GM21737 (cell line): ENCODE results near the gene PHF20.
"Not testable (repeated sequence)": the region's sequence is repeated elsewhere in the genome, so short reads cannot be mapped to it uniquely, and the experiment has no call there.

Experiments used
- ATAC-seq: cut with Tn5 transposase; IDR thresholded peaks from one replicate; pipeline ENCODE4 v1.9.1; 2021; ENCODE audit warnings: mild to moderate bottlenecking, moderate library complexity; ENCODE audit not compliant: unreplicated experiment

PHF20 gene

GRCh38 chr20:35882427-35883161 lies 110.8 kb downstream of the PHF20 start:
- ATAC-seq: not testable (repeated sequence)

- no peak for ATAC-seq
Observed at GRCh38 chr20:35883336-35883777, 111.5 kb downstream of the PHF20 start.

- ATAC-seq: no peak
Observed at GRCh38 chr20:35883778-35884540, 112.1 kb downstream of the PHF20 start.

DNA sequence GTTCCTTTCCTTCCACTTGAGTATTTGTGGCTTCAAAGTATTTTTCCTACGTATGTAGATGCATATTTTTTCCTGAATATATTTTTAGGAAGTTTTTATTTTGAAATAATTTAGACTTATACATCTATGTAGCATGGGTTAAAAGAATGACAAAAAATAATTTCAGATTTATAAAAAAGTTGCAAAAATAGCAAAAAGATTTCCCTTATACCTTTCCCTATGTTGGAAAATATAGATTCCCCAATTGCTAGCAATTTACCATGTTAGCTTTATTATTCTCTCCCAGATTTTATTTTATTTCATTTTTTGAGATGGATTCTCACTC lies 112.7 kb downstream of the PHF20 start:
- ATAC-seq: no peak

DNA sequence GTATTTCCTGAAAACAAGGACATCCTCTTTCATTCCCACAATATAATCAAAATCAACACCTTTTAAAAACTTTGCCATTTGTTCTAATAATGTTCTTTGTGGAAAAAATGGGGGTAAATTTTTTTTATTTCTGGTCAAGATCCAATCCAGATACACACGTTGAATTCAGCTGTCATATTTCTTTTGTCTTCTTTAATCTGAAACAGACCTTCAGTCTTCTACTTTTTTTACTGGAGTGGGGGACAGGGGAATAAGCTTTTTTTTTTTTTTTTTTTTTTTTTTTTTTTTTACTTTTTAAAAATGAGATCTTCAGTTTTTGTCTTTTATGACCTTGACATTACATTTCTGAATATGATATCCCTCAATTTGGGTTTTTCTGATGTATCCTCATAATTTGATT lies 113.4 kb downstream of the PHF20 start:
- no peak for ATAC-seq

DNA sequence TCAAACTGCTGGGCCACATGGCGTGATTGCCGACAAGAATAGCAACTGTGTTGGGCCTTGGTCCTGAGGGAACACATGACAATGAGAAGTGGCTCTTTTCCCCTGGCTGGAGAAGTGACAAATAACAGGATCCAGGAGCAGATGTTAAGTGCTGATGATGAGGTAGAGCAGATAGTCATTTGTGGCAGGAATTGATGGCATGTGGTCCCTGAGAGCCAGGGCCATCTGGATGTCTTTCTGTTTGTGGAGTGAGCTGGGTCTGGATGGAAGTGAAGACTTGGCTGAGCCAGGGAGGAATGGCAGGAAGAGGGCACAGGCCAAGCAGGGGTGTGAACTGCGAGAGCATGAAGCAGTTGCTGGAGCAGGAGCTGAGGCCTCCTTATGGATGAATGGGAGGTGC lies 114.7 kb downstream of the PHF20 start:
- ATAC-seq: no peak

DNA sequence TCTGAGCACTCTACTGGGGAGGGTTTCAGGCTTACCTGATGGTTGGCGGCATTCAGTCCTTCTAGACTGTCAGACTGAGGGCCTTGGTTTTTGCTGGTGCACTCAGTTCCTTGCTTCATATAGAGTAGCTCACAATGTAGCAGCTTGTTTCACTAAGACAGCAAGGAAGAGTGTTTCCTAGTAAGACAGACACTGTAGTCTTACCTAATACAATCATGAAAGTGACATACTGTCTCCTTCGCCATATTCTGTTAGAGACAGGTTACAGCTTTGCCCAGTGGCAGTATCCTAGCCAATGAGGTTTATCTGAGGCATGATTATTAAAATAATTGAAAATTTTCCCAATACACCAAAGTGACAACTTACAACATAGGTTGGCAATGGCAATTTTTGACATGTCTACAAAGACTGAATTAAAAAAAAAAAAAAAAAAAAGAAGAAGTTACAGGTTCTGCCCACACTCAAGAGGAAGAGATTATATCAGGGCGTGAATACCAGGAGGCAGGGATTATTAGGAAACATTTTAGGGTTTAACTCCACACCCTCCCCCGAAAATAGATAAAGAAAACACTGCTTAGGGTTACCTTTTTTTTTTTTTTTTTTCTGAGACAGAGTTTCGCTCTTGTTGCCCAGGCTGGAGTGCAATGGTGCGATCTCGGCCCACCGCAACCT lies 115.7 kb downstream of the PHF20 start:
- no peak for ATAC-seq

DNA sequence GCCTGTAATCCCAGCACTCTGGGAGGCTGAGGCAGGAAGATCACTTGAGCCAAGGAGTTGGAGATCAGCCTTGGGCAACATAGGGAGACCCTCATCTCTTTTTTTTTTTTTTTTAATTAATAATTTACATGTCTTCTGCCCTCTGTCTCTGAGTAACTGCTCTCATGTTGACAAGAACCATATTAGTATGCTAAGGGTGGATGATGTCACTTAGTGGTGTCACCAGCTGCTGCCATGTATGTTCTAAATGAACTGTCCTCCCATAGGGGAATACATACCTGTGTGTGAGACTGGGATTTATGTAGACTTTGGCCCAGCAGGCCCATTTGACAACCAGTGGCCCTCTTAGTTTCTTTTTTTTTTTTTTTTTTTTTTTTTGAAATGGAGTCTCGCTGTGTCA lies 116.8 kb downstream of the PHF20 start:
- ATAC-seq: no peak

DNA sequence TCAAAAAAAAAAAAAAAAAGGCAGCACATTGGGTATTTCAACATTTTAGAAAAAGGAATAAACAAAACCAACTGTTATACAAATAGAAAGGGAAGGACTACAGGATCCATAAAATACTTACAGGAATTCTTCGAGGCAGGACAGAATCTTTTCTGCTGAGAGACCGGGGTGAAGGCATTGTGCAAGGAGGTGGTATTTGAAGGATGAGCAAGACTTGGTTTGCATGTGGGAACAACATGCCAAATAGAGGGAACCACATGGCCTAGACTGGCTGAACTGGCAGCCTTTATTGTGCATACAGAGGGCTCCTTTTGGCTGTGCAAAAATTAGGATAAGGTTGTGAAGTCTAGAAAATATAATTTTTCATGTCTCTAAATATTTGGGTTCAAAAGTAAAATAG lies 119.6 kb downstream of the PHF20 start:
- ATAC-seq: no peak

DNA sequence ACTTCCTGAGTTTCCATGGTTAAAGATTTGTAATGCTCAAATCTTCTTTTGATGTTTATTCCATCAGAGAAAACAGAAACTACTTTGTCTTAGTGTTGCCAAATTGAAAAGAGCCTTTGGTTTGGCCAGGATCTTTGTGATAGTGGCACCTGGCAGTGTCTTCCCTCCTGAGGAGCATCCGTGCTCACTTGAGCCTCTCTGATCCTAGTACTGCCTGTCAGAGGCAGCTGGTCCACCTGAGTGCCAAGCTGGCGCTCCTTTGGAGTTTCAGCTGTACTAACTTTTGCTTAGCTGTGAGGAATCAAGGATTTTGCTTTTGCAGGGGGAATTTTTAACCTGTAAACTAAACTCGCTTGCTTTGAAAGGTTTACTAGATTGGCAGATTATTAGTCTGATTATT lies 121.1 kb downstream of the PHF20 start:
- no peak for ATAC-seq

GRCh38 chr20:35893942-35894341 lies 122.1 kb downstream of the PHF20 start:
- ATAC-seq: peak; percentile 88

GRCh38 chr20:35895516-35895915 lies 123.7 kb downstream of the PHF20 start:
- not testable (repeated sequence) for ATAC-seq

- no peak for ATAC-seq
Observed at GRCh38 chr20:35899064-35899463, 127.2 kb downstream of the PHF20 start.

DNA sequence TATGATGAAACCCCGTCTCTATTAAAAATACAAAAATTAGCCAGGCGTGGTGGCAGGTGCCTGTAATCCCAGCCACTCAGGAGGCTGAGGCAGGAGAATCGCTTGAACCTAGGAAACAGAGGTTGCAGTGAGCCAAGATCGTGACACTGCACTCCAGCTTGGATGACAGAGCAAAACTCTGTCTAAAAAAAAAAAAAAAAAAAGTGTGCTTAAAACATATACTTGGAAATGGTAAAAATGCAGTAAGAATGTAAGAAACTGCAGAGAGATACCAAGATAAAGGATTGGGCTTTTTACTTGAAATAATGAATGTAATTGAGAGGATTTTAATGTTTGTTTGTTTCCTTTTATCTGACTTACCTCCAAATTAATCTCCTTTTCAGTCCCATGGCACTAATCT lies 129.4 kb downstream of the PHF20 start:
- not testable (repeated sequence) for ATAC-seq

DNA sequence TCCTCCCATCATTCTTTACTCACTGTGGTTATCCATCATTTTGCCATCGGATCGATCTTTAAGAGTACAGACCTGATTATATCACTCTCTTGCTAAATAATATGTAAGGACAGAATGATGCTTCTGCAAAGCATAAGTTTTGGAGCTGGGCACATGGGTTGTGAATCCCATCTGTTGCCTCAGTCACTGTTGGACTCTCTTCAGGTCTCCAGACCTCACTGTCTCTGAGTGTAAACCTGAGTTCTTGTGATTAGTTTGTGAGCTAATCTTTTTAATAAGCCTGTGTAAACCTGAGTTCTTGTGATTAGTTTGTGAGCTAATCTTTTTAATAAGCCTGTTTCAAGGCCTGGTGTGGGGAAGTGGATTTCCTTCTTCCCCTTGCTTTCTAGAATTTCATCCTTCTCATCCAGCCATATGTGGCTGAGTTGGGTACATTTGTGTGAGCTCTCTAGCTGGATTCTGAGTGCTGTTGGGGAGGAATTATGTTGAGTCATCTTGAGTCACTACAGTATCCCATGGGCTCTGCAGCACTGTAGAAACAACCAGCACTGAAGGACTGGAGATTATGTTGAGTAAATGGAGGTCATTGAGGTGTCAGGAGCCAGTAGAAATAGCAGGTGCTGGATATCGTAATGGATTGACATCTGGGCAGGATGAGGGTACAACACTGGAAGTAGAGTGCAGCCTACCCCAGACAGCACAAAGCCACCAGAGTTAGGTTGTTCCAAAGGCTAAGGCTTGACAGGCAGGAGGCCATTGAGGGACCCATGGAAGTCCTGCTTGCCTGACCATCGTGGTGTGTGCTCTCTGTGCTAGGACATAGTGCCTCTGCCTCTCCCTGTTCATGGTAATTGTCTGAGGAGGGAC lies 130.1 kb downstream of the PHF20 start:
- ATAC-seq: no peak

GRCh38 chr20:35902545-35902941 lies 130.7 kb downstream of the PHF20 start:
- no peak for ATAC-seq

DNA sequence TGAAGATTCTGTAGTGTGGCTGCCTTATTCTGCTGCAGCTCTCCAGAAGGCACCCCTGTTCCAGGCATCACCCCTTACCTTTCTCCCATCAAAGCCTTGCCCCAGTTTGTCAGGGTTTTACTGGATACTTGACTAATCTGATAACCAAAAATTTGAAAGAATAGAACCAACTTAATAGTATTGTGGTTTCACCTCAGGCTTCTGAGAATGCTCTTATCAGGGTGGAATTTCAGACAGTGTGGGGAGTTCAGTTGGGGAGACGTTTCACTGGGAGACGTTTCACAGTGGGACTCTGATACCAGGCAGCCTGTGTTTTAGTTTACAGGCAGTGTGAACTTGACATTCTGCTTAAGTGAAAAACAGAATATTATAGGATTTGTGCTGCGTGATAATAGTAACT lies 132.0 kb downstream of the PHF20 start:
- no peak for ATAC-seq

DNA sequence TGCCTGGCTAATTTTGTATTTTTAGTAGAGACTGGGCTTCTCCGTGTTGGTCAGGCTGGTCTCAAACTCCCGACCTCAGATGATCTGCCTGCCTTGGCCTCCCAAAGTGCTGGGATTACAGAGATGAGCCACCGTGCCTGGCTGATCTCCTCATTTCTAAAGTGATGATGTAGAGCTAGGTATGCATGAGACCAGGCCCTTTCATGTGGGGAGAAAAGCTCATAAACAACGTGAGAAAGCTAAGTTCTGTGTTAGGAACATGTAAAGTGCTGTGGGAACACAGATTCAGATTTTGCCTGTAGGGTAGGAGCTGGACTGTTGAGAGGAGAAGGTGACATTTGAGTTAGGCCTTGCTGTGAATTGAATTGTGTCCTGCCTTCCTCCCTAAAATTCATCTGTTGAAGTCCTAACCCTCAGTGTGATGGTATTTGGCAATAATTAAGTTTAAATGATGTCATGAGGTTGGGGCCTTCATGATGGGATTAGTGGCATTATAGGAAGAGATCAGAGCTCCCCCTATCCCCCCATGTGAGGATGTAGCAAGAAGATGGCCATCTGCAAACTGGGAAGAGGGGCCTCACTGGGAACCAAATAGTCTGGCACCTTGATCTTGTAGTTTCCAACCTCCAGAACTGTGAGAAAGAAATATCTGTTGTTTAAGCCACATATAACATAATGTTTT lies 133.3 kb downstream of the PHF20 start:
- ATAC-seq: no peak

GRCh38 chr20:35907017-35907701 lies 135.3 kb downstream of the PHF20 start:
- no peak for ATAC-seq

DNA sequence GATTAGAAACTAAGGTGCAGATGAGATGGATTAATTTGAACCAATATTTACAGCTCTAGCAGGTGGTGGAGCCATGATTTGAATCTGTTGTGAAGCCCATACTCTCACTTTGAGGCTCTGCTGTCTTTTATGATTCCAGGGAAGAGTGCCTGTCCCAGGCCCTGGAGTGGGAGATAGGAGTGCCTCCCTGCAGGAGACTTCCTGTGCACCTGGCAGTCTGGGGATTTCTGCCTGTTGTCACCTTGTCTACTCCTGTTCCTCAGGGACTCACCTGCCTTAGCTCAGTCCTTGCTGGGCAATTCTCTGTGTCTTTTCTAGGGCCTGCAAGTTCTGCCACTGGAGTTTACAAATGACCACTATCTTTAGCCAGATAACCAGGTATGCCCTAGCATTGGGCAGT lies 136.2 kb downstream of the PHF20 start:
- ATAC-seq: no peak
